IPS-11a (cell line): Measurements from ENCODE around the gene NT5C1A.
A peak's percentile ranks its signal among the peaks of the same experiment; 100 is the strongest.

Experiments
- H3K4me3 ChIP-seq: one replicate; pipeline ENCODE4 v1.5.1; 2013; ENCODE audit warnings: low read depth, low read length, control low read depth

Gene NT5C1A

DNA sequence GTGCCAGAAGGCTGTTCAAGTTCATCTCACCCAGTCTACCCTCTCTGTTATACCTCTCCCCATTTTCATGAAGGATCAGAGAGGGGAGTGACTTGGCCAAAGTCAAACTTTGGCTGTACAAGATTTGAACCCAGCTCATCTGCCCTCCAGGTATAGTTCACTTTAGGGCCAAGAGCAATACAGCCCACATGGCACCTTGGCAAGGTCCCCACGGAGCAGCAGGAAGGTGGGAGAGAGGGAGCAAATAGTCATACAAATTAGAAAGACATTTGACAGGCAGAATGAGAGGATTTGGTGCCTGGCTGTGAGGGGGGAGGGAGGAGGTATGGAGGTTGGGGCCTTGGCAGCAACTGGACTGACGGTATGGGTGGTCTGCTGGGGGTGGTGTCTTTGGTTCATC lies 18.3 kb upstream of the NT5C1A start:
- H3K4me3 ChIP-seq: no peak overlapping the region

DNA sequence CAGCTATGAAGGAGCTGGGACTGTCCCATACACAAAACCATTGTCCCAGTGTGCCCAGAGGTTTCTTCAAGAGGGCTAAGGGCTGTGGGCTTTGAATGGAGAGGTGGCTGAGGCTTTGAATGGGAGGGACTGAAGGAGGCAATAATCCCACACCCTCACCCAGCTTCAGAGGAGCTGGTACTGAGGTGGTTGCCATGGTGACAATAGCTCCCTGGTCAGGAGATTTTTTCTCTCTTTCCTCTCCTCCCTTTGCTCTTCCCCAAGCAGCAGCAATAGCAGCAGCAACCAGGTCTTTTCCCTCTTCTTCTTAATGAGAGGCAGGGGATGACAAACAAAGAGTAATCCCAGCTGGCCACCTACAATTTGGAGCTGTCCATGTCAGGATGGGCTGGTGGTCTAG lies 17.7 kb upstream of the NT5C1A start:
- no peak overlapping the region for H3K4me3 ChIP-seq

DNA sequence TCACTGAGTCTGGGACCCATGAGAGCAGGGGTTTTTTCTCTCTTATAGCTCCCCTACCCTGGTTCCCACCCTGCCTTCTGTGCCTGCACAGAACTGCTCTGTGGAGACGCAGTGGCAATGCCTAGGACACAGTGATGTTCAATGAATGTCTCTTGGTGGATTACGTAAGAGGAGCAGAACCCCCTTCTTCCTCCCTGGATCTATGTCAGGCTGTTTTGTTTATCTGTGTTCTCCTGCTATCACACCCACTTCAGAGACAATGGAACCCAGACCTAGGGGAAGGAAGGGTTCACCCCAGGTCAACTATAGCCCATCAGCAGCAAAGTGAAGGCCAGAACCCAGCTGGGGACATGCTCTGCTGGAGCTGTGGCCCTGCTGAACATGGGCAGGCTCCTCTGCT lies 17.3 kb upstream of the NT5C1A start:
- H3K4me3 ChIP-seq: no peak overlapping the region

DNA sequence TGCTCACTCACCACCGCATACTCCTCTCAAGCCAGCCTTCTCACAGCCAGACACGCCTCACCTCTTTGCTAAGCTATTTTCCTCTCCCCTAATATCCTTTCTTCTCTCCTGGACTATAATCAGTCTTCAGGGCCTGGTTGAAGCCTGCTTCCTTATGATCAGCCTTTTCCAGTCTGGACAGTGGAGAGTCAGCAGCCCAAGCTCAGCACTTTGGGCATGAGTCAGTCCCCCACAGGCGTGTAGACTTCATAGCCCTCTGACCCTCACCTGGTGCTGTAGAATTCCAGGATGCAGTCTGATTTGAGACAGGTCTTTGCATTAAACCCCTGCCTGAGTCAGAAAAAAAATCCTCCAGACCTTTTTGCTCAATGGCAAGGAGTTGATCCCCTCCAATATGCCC lies 16.8 kb upstream of the NT5C1A start:
- H3K4me3 ChIP-seq: no peak overlapping the region

DNA sequence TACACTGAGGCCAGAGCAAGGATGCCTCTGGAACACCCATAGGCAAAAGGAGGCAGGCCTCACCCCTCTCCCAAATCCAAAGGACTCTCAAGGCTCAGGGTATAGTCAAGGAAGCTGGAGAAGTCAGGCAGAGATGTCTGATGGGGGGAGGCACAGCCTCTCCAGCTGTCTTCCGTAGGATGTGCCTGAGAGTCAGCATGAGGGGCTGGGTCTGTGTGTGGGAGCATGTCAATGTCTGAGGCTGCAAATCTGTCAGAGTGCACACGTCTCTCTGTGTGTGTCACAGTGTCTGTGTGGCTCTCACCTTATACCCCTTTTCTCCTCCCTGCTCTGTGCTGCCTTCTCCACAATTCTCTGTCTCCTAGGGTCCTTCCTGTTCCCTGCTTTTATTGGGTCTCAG lies 15.3 kb upstream of the NT5C1A start:
- no peak overlapping the region for H3K4me3 ChIP-seq

DNA sequence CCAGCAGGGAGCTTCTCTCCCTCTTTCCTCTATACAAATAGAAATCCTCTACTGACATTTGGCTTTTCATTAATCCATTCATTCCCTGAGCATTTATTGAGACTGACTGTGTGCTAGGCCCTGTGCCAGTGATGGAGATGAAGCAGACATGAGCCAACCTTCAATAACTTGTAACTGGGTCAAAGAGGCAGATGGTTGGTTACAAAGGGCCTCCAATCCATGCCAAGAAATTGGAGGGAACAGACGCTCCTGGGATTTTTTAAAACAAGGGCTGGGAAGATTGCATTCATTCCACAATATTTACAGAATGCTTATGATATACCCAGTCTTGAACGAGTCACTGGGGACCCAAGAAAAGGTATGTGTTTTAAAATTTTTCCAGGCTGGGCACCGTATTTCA lies 13.2 kb upstream of the NT5C1A start:
- H3K4me3 ChIP-seq: no peak overlapping the region

DNA sequence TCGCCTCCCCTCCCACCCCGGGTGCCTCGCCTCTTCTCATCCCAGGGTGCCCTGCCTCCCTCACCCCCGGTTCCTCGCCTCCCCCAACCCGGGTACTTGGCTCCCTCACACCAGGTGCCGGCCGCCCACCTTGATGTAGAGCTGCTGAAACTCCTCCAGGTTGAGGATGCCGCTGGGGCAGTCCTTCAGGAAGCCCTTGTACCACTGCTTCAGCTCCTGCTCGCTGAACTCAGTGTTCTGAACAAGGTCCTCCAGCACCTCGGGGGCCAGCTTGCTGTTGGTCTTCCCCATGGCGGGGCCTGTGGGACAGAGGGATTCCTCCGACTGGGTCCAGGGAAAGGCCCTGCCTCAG lies 12.4 kb upstream of the NT5C1A start:
- H3K4me3 ChIP-seq: no peak overlapping the region

DNA sequence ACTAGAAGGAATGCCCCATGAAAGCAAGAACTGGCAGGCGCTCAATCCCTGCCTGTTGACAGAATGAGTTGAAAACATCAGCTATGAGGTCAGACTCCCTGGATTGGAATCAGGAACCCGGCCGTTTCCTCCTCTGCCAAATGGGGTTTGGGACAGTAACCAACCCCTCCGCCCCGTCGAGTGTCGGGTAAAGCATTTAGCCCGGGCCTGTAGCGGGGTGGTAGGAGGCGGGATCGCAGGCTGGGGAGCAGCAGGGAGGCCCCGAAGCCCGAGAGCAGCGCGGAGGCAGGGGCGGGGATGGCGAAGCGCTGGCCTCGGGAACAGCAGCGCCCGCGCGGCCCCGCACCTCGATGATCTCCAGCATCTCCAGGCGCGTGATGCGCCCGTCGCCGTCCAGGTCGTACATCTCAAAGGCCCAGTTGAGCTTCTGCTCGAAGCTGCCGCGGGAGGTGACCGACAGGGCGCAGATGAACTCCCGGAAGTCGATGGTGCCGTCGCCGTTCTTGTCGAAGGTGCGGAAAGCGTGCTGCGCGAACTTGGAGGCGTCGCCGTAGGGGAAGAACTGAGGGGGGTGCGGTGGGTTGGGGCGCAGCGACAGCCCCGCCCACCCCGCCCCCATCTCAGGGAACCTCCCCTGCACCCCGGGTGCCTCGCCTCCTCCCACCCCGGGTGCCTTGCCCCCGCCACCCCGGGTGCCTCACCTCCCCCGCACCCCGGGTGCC lies 11.8 kb upstream of the NT5C1A start:
- H3K4me3 ChIP-seq: no peak overlapping the region

DNA sequence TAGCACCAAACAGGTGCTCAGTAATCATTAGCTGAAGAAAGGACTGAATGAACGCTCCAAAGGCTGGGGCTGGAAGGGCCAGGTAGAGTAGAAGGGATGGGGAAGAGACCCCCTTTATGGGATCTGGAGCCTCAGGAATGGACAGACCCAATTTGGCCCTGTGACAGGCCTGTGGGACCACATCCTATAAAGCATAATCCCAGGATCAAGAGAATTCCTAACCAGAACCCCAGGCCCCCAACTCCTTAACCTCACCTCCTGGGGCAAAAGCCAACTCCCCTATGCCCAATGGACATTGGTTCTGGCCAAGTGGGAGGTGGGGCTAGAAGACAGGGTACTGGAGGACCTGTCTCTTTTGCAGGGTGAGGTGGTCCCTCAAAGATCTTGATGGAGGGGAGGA lies 10.1 kb upstream of the NT5C1A start:
- no peak overlapping the region for H3K4me3 ChIP-seq

DNA sequence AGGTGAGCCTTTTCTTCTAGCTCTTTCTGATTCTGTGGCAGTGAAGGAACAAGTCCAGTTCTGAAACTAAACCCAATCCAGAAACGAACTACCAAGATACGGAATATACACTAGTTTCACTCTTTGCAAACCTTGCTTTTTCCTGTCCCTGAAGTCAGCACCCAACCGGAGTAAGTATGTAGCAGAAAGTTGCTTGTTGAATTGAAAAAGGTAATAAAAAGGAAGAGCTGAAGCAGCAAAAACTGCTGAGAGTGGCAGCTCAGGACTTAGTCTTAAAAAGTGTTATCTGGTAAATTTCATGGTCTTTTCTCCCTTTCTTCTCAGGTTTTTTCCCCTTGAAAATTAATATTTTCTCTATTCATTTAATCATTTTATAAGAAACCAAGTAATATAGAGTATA lies 9.4 kb upstream of the NT5C1A start:
- H3K4me3 ChIP-seq: no peak overlapping the region

DNA sequence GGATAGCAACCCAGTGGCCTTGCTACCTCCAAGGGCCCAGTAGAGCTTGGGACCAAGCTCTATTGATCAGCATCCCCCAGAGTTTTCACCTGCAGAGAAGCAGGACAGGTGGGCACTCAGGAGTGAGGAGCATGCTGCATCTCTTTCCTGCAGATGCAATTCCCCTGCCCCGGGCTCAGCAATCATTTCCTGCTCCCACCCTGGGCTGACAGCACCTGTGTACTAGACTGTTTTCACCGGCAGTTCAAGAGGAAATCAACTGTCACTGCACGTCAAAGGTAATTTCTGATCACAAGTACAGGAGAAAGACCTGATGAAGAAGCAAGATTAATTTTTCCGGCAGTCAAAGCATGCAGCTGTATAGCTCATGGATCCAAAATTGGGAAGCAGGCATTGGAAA lies 8.8 kb upstream of the NT5C1A start:
- H3K4me3 ChIP-seq: no peak overlapping the region

DNA sequence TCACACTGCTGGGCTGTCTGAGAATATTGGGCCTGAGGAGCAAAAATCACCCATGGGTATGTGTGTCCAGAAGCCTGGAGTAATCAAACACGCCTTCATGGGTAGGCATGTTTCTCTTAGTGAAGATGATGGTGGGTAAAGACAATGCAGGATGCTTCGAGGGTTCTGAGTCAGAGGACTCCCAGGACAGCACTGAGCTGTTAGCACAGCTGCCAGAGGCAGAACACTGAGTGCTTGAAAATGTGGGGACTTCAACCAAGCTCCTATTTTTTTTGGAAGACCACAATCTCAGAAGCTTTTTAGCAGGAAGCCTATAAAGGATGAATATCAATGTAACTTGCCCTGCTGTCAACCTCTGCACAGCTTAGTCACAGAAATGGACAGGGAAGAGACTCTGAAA lies 7.9 kb upstream of the NT5C1A start:
- H3K4me3 ChIP-seq: no peak overlapping the region

DNA sequence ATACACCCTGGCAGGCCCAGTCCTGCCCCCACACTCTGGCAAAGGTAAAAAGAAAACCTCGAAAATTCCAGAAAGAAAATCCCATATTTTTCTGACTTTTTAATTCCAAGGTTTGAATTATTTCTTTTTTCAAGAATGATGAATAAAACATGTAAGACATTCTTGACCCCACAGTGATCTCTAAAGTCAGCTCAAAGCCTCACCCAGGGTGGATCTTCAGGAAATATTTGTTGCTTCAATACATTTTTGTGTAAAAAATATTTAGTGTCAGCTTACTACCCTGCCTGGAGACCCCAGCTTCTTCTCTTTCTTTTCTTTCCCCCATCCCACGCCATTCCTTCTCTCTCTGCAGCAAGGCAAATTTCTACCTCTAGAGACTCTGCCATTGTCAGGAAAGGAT lies 7.0 kb upstream of the NT5C1A start:
- H3K4me3 ChIP-seq: no peak overlapping the region

DNA sequence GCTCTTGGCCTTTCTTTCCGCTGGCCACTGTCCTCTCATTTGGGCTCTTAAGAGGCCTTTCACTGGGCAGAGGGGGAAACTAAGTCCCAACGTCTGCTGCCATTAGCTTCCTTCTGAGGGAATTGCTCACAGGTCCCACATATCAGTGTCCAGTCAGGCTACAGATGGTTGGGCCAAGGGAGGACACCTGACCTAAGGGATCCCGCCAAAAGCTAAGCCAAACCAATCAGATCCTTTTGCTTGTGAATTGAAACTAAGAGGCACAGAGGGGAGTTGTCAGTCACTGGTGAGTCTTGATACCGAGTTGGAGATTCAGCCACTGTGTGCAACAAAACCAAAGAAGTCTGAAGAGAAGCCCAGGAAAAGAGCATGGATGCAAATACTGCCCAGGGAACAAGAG lies 5.7 kb upstream of the NT5C1A start:
- H3K4me3 ChIP-seq: no peak overlapping the region

DNA sequence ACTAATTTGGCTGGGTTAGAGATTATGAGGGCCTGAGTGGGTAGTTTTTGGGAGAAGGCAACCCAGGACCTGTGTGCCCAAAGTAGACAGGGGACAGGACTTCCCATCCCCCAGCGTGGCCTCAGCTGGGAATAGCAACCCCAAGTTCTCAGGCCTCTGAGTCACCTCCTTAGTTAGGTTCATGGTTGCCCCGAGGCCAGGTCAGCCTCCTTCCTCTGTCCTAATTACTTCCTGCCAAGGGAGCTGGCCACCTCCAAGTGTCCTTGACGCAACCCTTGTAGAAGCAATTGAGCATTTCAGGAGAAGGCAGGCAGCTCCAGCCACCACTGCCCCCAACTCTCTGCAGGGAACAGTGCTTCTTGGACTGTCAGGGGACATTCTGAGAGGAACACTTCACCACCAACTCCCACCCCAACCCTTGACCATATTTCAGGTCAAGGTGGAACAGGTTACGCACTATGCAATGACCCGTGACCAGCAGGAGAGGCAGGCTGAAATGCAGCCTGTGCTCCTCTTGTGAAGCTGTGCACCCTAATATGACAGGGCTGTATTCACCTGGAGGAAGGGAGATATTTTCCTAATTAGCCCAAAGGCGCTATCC lies 5.1 kb upstream of the NT5C1A start:
- H3K4me3 ChIP-seq: no peak overlapping the region

DNA sequence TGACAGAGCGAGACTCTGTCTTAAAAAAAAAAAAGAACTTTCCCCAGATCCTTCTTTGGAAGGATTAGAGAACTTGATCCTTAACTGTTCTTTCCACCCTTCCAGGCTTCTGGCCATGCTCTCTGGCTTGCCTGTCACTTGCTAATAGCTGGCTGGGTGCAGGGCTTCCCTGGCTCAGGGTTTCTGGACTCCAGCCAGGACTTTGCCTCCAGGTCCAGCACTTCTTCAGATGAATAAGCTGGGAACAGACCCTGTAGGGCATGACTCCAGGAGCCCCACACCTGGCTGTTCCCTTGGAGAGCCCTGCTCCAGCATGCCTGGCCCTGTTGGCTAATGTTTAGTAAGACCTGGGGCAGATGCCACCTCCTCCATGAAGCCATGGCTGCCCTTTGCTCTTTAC lies 3.3 kb upstream of the NT5C1A start:
- H3K4me3 ChIP-seq: no peak overlapping the region

DNA sequence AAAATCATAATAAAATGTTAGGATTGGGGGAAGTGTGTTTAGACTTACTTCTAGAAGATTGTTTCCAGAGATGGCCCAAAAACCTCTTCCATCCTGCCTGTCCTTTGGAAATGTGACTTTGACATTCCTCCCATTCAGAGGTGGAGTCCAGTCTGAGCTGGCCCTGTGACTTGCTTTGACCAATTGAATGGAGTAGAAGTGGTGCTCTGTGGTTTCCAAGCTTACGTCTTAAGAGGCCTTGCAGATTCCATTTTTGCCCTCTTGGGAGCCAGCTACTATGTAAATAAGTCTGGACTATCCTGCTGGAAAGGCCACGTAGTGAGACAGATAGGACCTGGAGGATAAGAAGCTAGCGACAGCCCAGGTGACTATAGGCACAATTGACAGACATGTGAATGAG lies 1.3 kb upstream of the NT5C1A start:
- H3K4me3 ChIP-seq: no peak overlapping the region

DNA sequence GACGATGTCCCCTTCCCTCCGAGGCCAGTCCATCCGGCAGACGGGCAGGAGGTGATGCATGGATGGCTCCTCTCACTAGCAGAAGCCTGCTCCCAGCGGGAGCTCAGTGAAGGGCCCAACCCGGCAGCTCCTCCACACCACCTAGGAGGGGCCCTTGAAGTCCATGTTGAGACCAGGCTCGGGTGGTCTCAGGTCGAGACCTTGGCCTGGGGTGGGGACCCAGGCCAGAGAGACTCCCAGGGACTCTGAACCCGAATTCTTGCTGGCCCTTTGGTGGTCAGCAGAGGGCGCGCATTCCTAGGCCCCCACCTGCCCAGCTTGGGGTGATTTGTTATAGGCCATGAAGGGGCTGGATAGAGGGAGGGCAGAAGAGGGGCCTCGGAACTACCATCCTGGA lies 642 bp upstream of the NT5C1A start:
- H3K4me3 ChIP-seq: no peak overlapping the region

DNA sequence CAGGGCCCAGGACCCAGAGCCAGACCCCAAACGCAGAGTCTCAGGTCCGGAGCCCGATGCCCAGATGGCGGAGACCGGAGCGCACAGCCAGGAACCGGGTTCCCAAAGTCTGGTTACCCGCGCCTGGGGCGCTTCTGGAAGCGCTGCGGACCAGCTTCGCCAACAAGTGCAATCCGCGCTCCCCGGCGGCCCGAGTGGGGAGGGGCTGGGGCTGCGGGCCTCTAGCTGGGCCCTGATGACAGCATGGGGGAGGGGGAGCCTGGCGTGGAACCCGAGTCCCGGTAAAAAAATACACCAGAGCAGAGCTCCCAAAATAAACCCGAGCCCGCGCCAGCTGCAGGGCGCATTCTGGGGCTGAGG lies 494 bp downstream of the NT5C1A start:
- H3K4me3 ChIP-seq: peak overlapping the region; percentile 24

DNA sequence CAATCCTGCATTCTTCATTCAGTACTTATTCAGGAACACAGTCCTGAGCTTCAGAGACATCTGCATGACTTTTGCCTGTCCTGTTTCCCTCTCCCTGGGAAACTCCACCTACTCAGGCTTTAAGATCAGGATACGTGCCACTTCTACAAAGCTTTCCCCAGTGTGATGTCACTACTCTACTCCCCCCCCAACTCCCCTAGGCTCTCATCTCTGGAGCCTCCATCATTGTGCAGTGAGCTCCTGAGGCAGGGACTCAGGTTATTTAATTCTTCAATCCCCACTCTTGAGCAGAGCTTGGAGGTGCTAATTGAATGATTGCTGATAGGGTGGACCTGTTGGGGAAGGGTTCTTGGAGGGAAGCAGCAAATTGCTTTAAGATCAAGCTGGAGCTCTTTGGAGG lies 1.2 kb downstream of the NT5C1A start:
- H3K4me3 ChIP-seq: no peak overlapping the region

DNA sequence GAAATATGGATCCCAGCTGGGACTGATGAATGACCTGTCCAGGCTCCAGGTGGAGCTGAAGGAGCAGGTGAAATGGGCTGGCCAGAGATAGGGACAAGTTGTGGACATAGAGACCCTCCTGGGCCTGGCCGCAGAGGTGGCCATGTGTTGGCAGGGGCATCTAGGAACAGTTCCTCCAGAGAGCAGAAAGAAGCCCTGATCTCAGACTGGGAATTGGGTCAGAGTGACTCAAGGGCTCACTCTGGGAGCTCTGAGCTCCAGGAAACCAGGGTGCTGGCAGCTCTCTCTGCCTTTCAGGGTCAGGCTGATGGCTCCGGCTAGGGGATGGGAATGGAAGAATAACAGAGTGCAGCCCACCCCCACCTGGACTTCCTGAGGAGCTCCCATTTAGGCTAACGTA lies 3.0 kb downstream of the NT5C1A start:
- H3K4me3 ChIP-seq: no peak overlapping the region

DNA sequence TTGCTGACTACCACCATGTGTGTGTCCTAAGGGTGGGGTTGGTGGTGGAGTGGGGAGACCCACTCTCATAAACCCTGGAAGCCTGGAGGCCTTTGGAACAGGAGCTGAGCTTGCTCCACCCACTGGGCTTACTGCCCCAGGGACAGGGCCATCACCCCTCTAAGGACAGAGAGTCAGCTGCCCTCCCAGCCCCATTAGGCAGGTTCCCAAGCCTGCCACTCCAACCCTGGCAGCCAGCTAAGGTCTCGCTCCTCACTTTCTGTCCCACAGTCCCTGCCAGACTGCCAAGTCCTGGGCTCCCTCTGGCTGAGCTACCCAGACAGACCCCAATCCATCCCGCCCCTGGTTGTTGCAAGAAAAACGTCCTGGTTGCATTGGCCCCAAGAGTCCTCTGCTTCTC lies 3.8 kb downstream of the NT5C1A start:
- H3K4me3 ChIP-seq: no peak overlapping the region

DNA sequence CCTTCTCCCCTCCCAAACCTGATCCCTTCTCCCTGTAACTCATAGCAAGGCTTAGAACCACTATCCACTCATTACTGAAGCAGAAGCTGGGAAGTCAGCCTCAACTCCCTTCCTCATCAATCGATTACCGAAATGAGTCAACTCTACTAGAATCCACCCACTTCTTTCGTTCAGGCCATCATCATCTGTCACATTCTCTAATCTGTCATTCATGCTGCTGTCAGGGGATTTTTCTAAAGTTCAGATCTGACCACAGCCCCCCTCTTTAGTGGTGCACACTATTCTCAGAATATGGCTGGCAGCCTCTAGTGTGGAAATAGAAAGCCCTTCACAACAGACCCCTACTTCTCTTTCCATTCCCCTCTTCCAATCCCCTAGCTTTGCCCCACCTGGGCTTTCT lies 5.1 kb downstream of the NT5C1A start:
- H3K4me3 ChIP-seq: no peak overlapping the region
